C4-2B (cell line): ENCODE results near the gene TRPV5.

Experiments used
- ZFX ChIP-seq: fragments of 450-650 bp; IDR thresholded peaks from 2 replicates; pipeline ENCODE4 v1.6.1; 2017
- TF ChIP-seq, protein P1 (sequence below): fragments of 450-650 bp; conservative IDR thresholded peaks from 2 replicates; pipeline ENCODE4 v1.5.1; 2017; ENCODE audit warnings: mild to moderate bottlenecking

DNA sequence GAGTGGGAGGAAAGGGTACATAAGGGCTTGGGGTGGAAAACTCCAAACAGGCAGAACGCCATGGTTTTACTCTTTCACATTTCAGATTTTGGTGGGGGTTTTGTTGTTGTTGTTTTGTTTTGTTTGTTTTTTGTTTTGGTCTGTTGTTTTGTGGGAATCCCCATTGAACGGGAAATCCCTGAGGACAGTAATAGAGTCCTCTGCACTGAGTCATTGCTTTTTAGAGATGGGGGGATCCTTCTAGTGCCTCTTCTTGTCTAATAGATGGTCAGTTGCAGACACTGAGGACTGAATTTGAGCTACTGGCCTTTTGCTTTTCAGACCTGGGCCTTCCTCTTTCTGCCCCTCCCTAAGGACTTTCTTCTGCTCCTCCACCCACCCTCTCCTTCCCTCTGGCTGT, 20.0 kb downstream of the TRPV5 start:
- TF ChIP-seq, protein P1, sequence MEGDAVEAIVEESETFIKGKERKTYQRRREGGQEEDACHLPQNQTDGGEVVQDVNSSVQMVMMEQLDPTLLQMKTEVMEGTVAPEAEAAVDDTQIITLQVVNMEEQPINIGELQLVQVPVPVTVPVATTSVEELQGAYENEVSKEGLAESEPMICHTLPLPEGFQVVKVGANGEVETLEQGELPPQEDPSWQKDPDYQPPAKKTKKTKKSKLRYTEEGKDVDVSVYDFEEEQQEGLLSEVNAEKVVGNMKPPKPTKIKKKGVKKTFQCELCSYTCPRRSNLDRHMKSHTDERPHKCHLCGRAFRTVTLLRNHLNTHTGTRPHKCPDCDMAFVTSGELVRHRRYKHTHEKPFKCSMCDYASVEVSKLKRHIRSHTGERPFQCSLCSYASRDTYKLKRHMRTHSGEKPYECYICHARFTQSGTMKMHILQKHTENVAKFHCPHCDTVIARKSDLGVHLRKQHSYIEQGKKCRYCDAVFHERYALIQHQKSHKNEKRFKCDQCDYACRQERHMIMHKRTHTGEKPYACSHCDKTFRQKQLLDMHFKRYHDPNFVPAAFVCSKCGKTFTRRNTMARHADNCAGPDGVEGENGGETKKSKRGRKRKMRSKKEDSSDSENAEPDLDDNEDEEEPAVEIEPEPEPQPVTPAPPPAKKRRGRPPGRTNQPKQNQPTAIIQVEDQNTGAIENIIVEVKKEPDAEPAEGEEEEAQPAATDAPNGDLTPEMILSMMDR = no peak
- TF ChIP-seq ZFX = no peak
